ENCODE measurements around the gene TRIM44.

The TRIM44 gene

DNA sequence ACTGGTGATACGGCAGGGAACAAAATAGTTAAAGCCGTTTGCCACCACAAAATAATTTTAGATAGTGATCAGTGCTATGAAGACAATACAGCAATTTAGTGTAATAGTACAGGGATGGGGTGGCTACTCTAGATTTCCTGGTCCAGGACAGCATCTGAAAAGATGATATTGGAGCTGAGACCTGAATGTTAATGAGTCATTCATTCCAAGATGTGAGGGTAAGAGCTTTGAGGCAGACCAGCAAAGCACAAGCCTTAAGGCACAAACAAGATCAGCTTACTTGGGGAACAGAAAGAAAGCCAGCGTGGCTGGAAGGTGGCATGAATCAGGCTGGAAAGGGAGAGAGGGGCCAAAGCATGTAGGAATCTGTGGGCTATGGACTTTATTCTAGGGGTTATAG is 132.3 kb downstream of the TRIM44 start:
- peaks cover 0 to 1% of the 10 kb centered on the region in 2 donors for H3K4me1 ChIP-seq (ENCODE audit: control insufficient read depth in 2 of 2, insufficient read depth in 1 of 2, low read depth in 1 of 2, low read length in 2 of 2)
- DNase-seq (ENCODE audit: low spot score), result no peak
- H3K9ac ChIP-seq (ENCODE audit: low read depth, low read length, poor library complexity), result no peak overlapping the region
- H4K8ac ChIP-seq (ENCODE audit: low read depth, low read length), result no peak overlapping the region
- no peak overlapping the region for H3K4me2 ChIP-seq (ENCODE audit: insufficient read depth, low read length, poor library complexity, severe bottlenecking)
- H3K79me1 ChIP-seq (ENCODE audit: low read depth, low read length), result peaks cover 2% of the 10 kb centered on the region
- no peak overlapping the region for H4K91ac ChIP-seq (ENCODE audit: low read depth, low read length, poor library complexity)
- no peak overlapping the region for H2BK12ac ChIP-seq (ENCODE audit: low read length)
- H2AK5ac ChIP-seq (ENCODE audit: low read depth, low read length), result no peak overlapping the region
- H3K4me3 ChIP-seq (ENCODE audit: low read length in 2 of 2), result no peak overlapping the region
- H3K14ac ChIP-seq (ENCODE audit: low read length), result no peak overlapping the region
- no peak overlapping the region for H2BK120ac ChIP-seq (ENCODE audit: low read depth, low read length)
- no peak overlapping the region for H3K23ac ChIP-seq (ENCODE audit: low read depth, low read length, poor library complexity)
- H3K27ac ChIP-seq (replicated peaks; ENCODE audit: low read length), result no peak overlapping the region
- peaks cover 0 to 2% of the 10 kb centered on the region in 2 donors for H3K36me3 ChIP-seq (replicated peaks in 1 of 2; ENCODE audit: control insufficient read depth in 2 of 2, insufficient read depth in 2 of 2, low read length in 2 of 2)
- H3K27me3 ChIP-seq (ENCODE audit: control insufficient read depth in 3 of 3, insufficient read depth in 3 of 3, low read depth in 1 of 3, low read length in 3 of 3), result no peaks in the 10 kb centered on the region
- no peak overlapping the region for H2BK15ac ChIP-seq (ENCODE audit: low read length)
- no CpG with 5 or more reads among the region's 3 CpGs for WGBS, 2 donors (ENCODE audit: extremely low coverage in 2 of 2, insufficient read length in 2 of 2, insufficient replicate concordance in 1 of 2)
- no peak overlapping the region for H3K18ac ChIP-seq (ENCODE audit: low read length)
- H2AFZ ChIP-seq (ENCODE audit: low read length), result no peak overlapping the region
- H2BK5ac ChIP-seq (ENCODE audit: low read length), result no peak overlapping the region
- peaks cover 0 to 3% of the 10 kb centered on the region in 2 donors for H3K9me3 ChIP-seq (replicated peaks in 1 of 2; ENCODE audit: control insufficient read depth in 2 of 2, insufficient read depth in 1 of 2, low read depth in 1 of 2, low read length in 2 of 2)
- no peak overlapping the region for H3K4ac ChIP-seq (ENCODE audit: low read length)

DNA sequence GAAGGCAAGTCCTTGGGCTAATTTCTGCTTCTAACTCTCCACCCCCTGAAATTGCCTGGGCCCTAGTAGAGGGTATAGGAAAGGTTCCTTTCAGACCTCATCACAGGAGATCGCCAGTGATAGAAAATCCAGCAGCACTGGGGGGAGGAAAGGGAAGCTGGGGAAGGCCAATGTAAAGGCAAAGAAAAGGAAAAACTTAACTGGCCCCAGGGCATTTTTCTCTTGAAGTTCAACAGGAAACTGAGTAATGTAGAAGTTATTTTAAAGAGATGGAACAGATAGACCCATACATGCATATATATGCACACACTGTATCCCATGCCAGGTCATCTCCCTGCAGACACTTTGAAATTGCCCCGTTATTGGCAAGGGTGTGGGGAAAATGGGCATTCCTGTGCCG is 134.0 kb downstream of the TRIM44 start:
- no peak overlapping the region for H2BK120ac ChIP-seq (ENCODE audit: low read depth, low read length)
- no peak for DNase-seq (ENCODE audit: low spot score)
- no peak overlapping the region for H2AK5ac ChIP-seq (ENCODE audit: low read depth, low read length)
- H3K9me3 ChIP-seq (replicated peaks in 1 of 2; ENCODE audit: control insufficient read depth in 2 of 2, insufficient read depth in 1 of 2, low read depth in 1 of 2, low read length in 2 of 2), result peaks cover 0 to 7% of the 10 kb centered on the region in 2 donors
- H3K4me1 ChIP-seq (ENCODE audit: control insufficient read depth in 2 of 2, insufficient read depth in 1 of 2, low read depth in 1 of 2, low read length in 2 of 2), result peaks cover 1 to 5% of the 10 kb centered on the region in 2 donors
- H3K36me3 ChIP-seq (replicated peaks in 1 of 2; ENCODE audit: control insufficient read depth in 2 of 2, insufficient read depth in 2 of 2, low read length in 2 of 2), result peaks cover 0 to under 1% of the 10 kb centered on the region in 2 donors
- no peak overlapping the region for H3K4ac ChIP-seq (ENCODE audit: low read length)
- H3K9ac ChIP-seq (ENCODE audit: low read depth, low read length, poor library complexity), result no peak overlapping the region
- WGBS, 2 donors (ENCODE audit: extremely low coverage in 2 of 2, insufficient read length in 2 of 2, insufficient replicate concordance in 1 of 2), result no CpG with 5 or more reads among the region's 3 CpGs
- H3K18ac ChIP-seq (ENCODE audit: low read length), result no peak overlapping the region
- H4K91ac ChIP-seq (ENCODE audit: low read depth, low read length, poor library complexity), result no peak overlapping the region
- no peak overlapping the region for H2BK15ac ChIP-seq (ENCODE audit: low read length)
- no peak overlapping the region for H2BK5ac ChIP-seq (ENCODE audit: low read length)
- H3K27ac ChIP-seq (replicated peaks; ENCODE audit: low read length), result no peak overlapping the region
- H3K4me2 ChIP-seq (ENCODE audit: insufficient read depth, low read length, poor library complexity, severe bottlenecking), result no peak overlapping the region
- H4K8ac ChIP-seq (ENCODE audit: low read depth, low read length), result no peak overlapping the region
- H3K14ac ChIP-seq (ENCODE audit: low read length), result no peak overlapping the region
- H3K23ac ChIP-seq (ENCODE audit: low read depth, low read length, poor library complexity), result no peak overlapping the region
- no peak overlapping the region for H3K4me3 ChIP-seq (ENCODE audit: low read length in 2 of 2)
- no peak overlapping the region for H2BK12ac ChIP-seq (ENCODE audit: low read length)
- no peaks in the 10 kb centered on the region for H3K79me1 ChIP-seq (ENCODE audit: low read depth, low read length)
- no peaks in the 10 kb centered on the region for H3K27me3 ChIP-seq (ENCODE audit: control insufficient read depth in 3 of 3, insufficient read depth in 3 of 3, low read depth in 1 of 3, low read length in 3 of 3)
- no peak overlapping the region for H2AFZ ChIP-seq (ENCODE audit: low read length)

DNA sequence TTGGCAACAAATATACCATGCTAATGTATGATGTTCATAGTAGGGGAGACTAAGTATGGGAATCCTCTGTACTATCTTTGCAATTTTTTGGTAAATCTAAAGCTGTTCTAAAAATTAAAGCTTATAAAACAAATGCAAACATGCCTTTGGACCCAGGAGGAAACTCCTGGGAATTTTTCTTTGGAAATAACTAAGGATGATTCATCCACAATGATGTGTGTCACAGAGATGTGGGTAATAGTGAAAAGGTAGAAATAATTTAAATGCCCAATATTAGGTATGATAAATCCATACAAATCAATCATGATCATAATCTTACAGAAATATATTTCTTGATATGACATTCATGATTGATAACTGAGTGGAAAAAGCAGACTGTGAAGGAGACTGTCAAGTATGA is 135.8 kb downstream of the TRIM44 start:
- no peak for DNase-seq (ENCODE audit: low spot score)
- H2BK5ac ChIP-seq (ENCODE audit: low read length), result no peak overlapping the region
- no peak overlapping the region for H4K8ac ChIP-seq (ENCODE audit: low read depth, low read length)
- no peak overlapping the region for H2BK12ac ChIP-seq (ENCODE audit: low read length)
- no peak overlapping the region for H2AFZ ChIP-seq (ENCODE audit: low read length)
- H3K14ac ChIP-seq (ENCODE audit: low read length), result no peak overlapping the region
- no peaks in the 10 kb centered on the region for H3K27me3 ChIP-seq (ENCODE audit: control insufficient read depth in 3 of 3, insufficient read depth in 3 of 3, low read depth in 1 of 3, low read length in 3 of 3)
- no peak overlapping the region for H3K9ac ChIP-seq (ENCODE audit: low read depth, low read length, poor library complexity)
- H3K9me3 ChIP-seq (replicated peaks in 1 of 2; ENCODE audit: control insufficient read depth in 2 of 2, insufficient read depth in 1 of 2, low read depth in 1 of 2, low read length in 2 of 2), result peaks cover 0 to 7% of the 10 kb centered on the region in 2 donors
- no peak overlapping the region for H3K4ac ChIP-seq (ENCODE audit: low read length)
- H3K4me2 ChIP-seq (ENCODE audit: insufficient read depth, low read length, poor library complexity, severe bottlenecking), result no peak overlapping the region
- peaks cover 1 to 5% of the 10 kb centered on the region in 2 donors for H3K4me1 ChIP-seq (ENCODE audit: control insufficient read depth in 2 of 2, insufficient read depth in 1 of 2, low read depth in 1 of 2, low read length in 2 of 2)
- H4K91ac ChIP-seq (ENCODE audit: low read depth, low read length, poor library complexity), result no peak overlapping the region
- no peak overlapping the region for H3K27ac ChIP-seq (replicated peaks; ENCODE audit: low read length)
- H3K36me3 ChIP-seq (replicated peaks in 1 of 2; ENCODE audit: control insufficient read depth in 2 of 2, insufficient read depth in 2 of 2, low read length in 2 of 2), result no peaks in the 10 kb centered on the region
- H2BK120ac ChIP-seq (ENCODE audit: low read depth, low read length), result no peak overlapping the region
- no peak overlapping the region for H3K4me3 ChIP-seq (ENCODE audit: low read length in 2 of 2)
- no peak overlapping the region for H2BK15ac ChIP-seq (ENCODE audit: low read length)
- H2AK5ac ChIP-seq (ENCODE audit: low read depth, low read length), result no peak overlapping the region
- H3K79me1 ChIP-seq (ENCODE audit: low read depth, low read length), result no peaks in the 10 kb centered on the region
- no peak overlapping the region for H3K23ac ChIP-seq (ENCODE audit: low read depth, low read length, poor library complexity)
- no peak overlapping the region for H3K18ac ChIP-seq (ENCODE audit: low read length)

- H3K14ac ChIP-seq (ENCODE audit: low read length), result no peak overlapping the region
- no peak overlapping the region for H3K4me2 ChIP-seq (ENCODE audit: insufficient read depth, low read length, poor library complexity, severe bottlenecking)
- H2BK120ac ChIP-seq (ENCODE audit: low read depth, low read length), result no peak overlapping the region
- H3K36me3 ChIP-seq (replicated peaks in 1 of 2; ENCODE audit: control insufficient read depth in 2 of 2, insufficient read depth in 2 of 2, low read length in 2 of 2), result no peaks in the 10 kb centered on the region
- no peak overlapping the region for H3K4ac ChIP-seq (ENCODE audit: low read length)
- H4K8ac ChIP-seq (ENCODE audit: low read depth, low read length), result no peak overlapping the region
- peaks cover 0 to 7% of the 10 kb centered on the region in 2 donors for H3K9me3 ChIP-seq (replicated peaks in 1 of 2; ENCODE audit: control insufficient read depth in 2 of 2, insufficient read depth in 1 of 2, low read depth in 1 of 2, low read length in 2 of 2)
- no peak overlapping the region for H3K27ac ChIP-seq (replicated peaks; ENCODE audit: low read length)
- DNase-seq (ENCODE audit: low spot score), result no peak
- H3K23ac ChIP-seq (ENCODE audit: low read depth, low read length, poor library complexity), result no peak overlapping the region
- H2BK12ac ChIP-seq (ENCODE audit: low read length), result no peak overlapping the region
- no peak overlapping the region for H2BK15ac ChIP-seq (ENCODE audit: low read length)
- H2BK5ac ChIP-seq (ENCODE audit: low read length), result no peak overlapping the region
- no peak overlapping the region for H2AK5ac ChIP-seq (ENCODE audit: low read depth, low read length)
- H3K79me1 ChIP-seq (ENCODE audit: low read depth, low read length), result no peaks in the 10 kb centered on the region
- H3K27me3 ChIP-seq (ENCODE audit: control insufficient read depth in 3 of 3, insufficient read depth in 3 of 3, low read depth in 1 of 3, low read length in 3 of 3), result no peaks in the 10 kb centered on the region
- no peak overlapping the region for H4K91ac ChIP-seq (ENCODE audit: low read depth, low read length, poor library complexity)
- H3K18ac ChIP-seq (ENCODE audit: low read length), result no peak overlapping the region
- peak overlapping the region in 1 of 2 donors; percentile 6 for H3K4me3 ChIP-seq (ENCODE audit: low read length in 2 of 2)
- no peak overlapping the region for H2AFZ ChIP-seq (ENCODE audit: low read length)
- WGBS, 2 donors (ENCODE audit: extremely low coverage in 2 of 2, insufficient read length in 2 of 2, insufficient replicate concordance in 1 of 2), result no CpG with 5 or more reads among the region's 1 CpG
- peaks cover 0 to 5% of the 10 kb centered on the region in 2 donors for H3K4me1 ChIP-seq (ENCODE audit: control insufficient read depth in 2 of 2, insufficient read depth in 1 of 2, low read depth in 1 of 2, low read length in 2 of 2)
- no peak overlapping the region for H3K9ac ChIP-seq (ENCODE audit: low read depth, low read length, poor library complexity)
These were observed 136.4 kb downstream of the TRIM44 start for GRCh38 chr11:35798983-35799382.
